Trophoblast cell (in vitro differentiated cells and primary cell): Measurements from ENCODE around the gene HIVEP3.

ENCODE experiments used
- DNase-seq, 2 donors: peaks; one replicate each; pipeline ENCODE4 v3.0.0-alpha.2; 2016
- H2AFZ ChIP-seq: 2 replicates; pipeline ENCODE4 v1.6.1; 2013; ENCODE audit warnings: low read length, moderate library complexity, mild to moderate bottlenecking; ENCODE audit not compliant: insufficient read depth, poor library complexity
- H2AK5ac ChIP-seq: 2 replicates; pipeline ENCODE4 v1.6.1; 2013; ENCODE audit warnings: mild to moderate bottlenecking, low read length
- H2BK120ac ChIP-seq: 2 replicates; pipeline ENCODE4 v1.6.1; 2013; ENCODE audit warnings: low read length, mild to moderate bottlenecking, moderate library complexity; ENCODE audit not compliant: insufficient read depth, poor library complexity
- H2BK12ac ChIP-seq: 2 replicates; pipeline ENCODE4 v1.6.1; 2013; ENCODE audit warnings: mild to moderate bottlenecking, low read length, moderate library complexity
- H2BK5ac ChIP-seq: 2 replicates; pipeline ENCODE4 v1.6.1; 2013; ENCODE audit warnings: low read length, low read depth, moderate library complexity, mild to moderate bottlenecking; ENCODE audit not compliant: poor library complexity
- H3K14ac ChIP-seq: 2 replicates; pipeline ENCODE4 v1.6.1; 2013; ENCODE audit warnings: mild to moderate bottlenecking, low read length
- H3K18ac ChIP-seq: 2 replicates; pipeline ENCODE4 v1.6.1; 2013; ENCODE audit warnings: mild to moderate bottlenecking, low read length
- H3K23ac ChIP-seq: 2 replicates; pipeline ENCODE4 v1.6.1; 2013; ENCODE audit warnings: low read length
- H3K27ac ChIP-seq: 2 replicates; pipeline ENCODE4 v1.5.1; 2013; ENCODE audit warnings: low read depth, mild to moderate bottlenecking, inconsistent platforms, low read length, moderate library complexity
- H3K27me3 ChIP-seq: 2 replicates; pipeline ENCODE4 v1.6.1; 2013; ENCODE audit warnings: inconsistent platforms, mild to moderate bottlenecking, low read length, moderate library complexity; ENCODE audit not compliant: insufficient read depth
- H3K36me3 ChIP-seq, 2 experiments: 1 replicate in 1 of 2; 2 replicates in 1 of 2; pipeline ENCODE4 v1.6.1; 2013; ENCODE audit warnings: low read length in 2 of 2, mild to moderate bottlenecking in 2 of 2, moderate library complexity in 1 of 2; ENCODE audit not compliant: insufficient read depth in 2 of 2, control insufficient read depth in 1 of 2
- H3K4ac ChIP-seq: 2 replicates; pipeline ENCODE4 v1.6.1; 2013; ENCODE audit warnings: low read depth, mild to moderate bottlenecking, low read length, moderate library complexity
- H3K4me1 ChIP-seq, 2 experiments: 1 replicate in 1 of 2; 2 replicates in 1 of 2; pipeline ENCODE4 v1.6.1; 2013; ENCODE audit warnings: low read length in 2 of 2, mild to moderate bottlenecking in 2 of 2, moderate library complexity in 1 of 2; ENCODE audit not compliant: insufficient read depth in 2 of 2, control insufficient read depth in 1 of 2
- H3K4me2 ChIP-seq: 2 replicates; pipeline ENCODE4 v1.6.1; 2013; ENCODE audit warnings: inconsistent platforms, mild to moderate bottlenecking, low read length, moderate library complexity
- H3K4me3 ChIP-seq: 2 replicates; pipeline ENCODE4 v1.5.1; 2013; ENCODE audit warnings: mild to moderate bottlenecking, low read depth, low read length, inconsistent platforms
- H3K79me1 ChIP-seq: one replicate; pipeline ENCODE4 v1.6.1; 2013; ENCODE audit warnings: low read length
- H3K79me2 ChIP-seq: 2 replicates; pipeline ENCODE4 v1.6.1; 2013; ENCODE audit warnings: low read length, mild to moderate bottlenecking; ENCODE audit not compliant: control insufficient read depth, insufficient read depth, poor library complexity
- H3K9ac ChIP-seq: 2 replicates; pipeline ENCODE4 v1.6.1; 2013; ENCODE audit warnings: mild to moderate bottlenecking, low read length
- H3K9me3 ChIP-seq: 2 replicates; pipeline ENCODE4 v1.6.1; 2013; ENCODE audit warnings: low read depth, mild to moderate bottlenecking, control low read depth, inconsistent platforms, low read length; ENCODE audit not compliant: insufficient read depth
- H4K12ac ChIP-seq: 2 replicates; pipeline ENCODE4 v1.6.1; 2013; ENCODE audit warnings: low read depth, mild to moderate bottlenecking, low read length, moderate library complexity
- H4K8ac ChIP-seq: 2 replicates; pipeline ENCODE4 v1.6.1; 2013; ENCODE audit warnings: low read depth, mild to moderate bottlenecking, low read length, moderate library complexity
- H4K91ac ChIP-seq: one replicate; pipeline ENCODE4 v1.6.1; 2013; ENCODE audit warnings: low read depth, mild to moderate bottlenecking, low read length, moderate library complexity
- WGBS: extraction: QIAGEN DNeasy Blood & Tissue Kit; methylation state at CpG from one replicate; pipeline ENCODE4 v1.1.7; 2013; ENCODE audit warnings: missing lambda C conversion rate; ENCODE audit not compliant: insufficient read length, insufficient coverage; ENCODE audit errors: extremely low coverage; 5-methylcytosine and 5-hydroxymethylcytosine counted together

The HIVEP3 gene

GRCh38 chr1:41795205-41795762 is 123.4 kb downstream of the HIVEP3 start:
- Histone ChIP-seq H4K12ac (no peak overlapping the region), H3K18ac (no peak overlapping the region), H3K9me3 (no peaks in the 10 kb centered on the region), H3K4me2 (no peak overlapping the region), H3K36me3 (no peaks in the 10 kb centered on the region), H3K79me1 (no peaks in the 10 kb centered on the region), H4K91ac (no peak overlapping the region), H3K27me3 (no peaks in the 10 kb centered on the region), H2AFZ (no peak overlapping the region), H3K9ac (no peak overlapping the region), H2BK12ac (no peak overlapping the region), H3K79me2 (no peaks in the 10 kb centered on the region), H3K23ac (no peak overlapping the region), H3K4ac (no peak overlapping the region), H2AK5ac (no peak overlapping the region), H2BK5ac (no peak overlapping the region), H2BK120ac (no peak overlapping the region), H3K14ac (no peak overlapping the region), H4K8ac (no peak overlapping the region), H3K4me1 (no peaks in the 10 kb centered on the region), H3K27ac (no peak overlapping the region), H3K4me3 (no peak overlapping the region)
- no CpG with 5 or more reads among the region's 5 CpGs for WGBS
- peak in 1 of 2 donors; percentile 38 for DNase-seq

DNA sequence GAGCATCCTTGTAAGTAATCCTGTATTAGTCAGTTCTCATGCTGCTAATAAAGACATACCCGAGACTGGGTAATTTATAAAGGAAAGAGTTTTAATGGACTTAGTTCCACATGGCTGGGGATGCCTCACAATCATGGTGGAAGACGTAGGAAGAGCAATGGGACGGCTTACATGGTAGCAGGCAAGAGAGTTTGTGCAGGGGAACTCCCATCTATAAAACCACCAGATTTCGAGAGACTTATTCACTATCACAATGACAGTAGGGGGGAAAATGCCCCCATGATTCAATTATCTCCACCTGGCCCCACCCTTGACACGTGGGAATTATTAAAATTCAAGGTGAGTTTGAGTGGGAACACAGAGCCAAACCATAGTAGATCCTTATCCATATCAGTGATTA is 124.7 kb downstream of the HIVEP3 start:
- Histone ChIP-seq H3K36me3 (no peaks in the 10 kb centered on the region), H3K14ac (no peak overlapping the region), H3K27ac (no peak overlapping the region), H2BK120ac (no peak overlapping the region), H3K79me1 (no peaks in the 10 kb centered on the region), H3K4me2 (no peak overlapping the region), H2BK5ac (no peak overlapping the region), H2BK12ac (no peak overlapping the region), H3K23ac (no peak overlapping the region), H3K79me2 (no peaks in the 10 kb centered on the region), H3K9me3 (no peaks in the 10 kb centered on the region), H3K4me3 (no peak overlapping the region), H3K4me1 (no peaks in the 10 kb centered on the region), H3K27me3 (no peaks in the 10 kb centered on the region), H3K4ac (no peak overlapping the region), H4K8ac (no peak overlapping the region), H2AK5ac (no peak overlapping the region), H4K91ac (no peak overlapping the region), H4K12ac (no peak overlapping the region), H3K18ac (no peak overlapping the region), H3K9ac (no peak overlapping the region), H2AFZ (no peak overlapping the region)
- WGBS, result no CpG with 5 or more reads among the region's 5 CpGs
- DNase-seq, result no peak

DNA sequence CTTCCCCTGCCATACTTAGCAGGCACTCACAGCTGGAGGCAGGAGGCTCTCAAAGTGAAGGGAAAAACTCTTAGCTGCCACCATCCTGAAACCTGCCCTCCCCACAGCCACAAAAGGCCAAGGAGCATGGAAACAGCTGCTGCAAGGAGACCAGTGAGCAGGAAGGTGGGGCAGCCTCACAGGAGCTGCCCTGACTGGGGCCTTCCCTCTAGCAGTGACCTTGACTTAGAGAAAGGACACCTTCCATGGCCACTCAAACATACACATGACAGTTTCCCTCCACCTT is 126.3 kb downstream of the HIVEP3 start:
- Histone ChIP-seq H2BK120ac (no peak overlapping the region), H3K79me2 (no peaks in the 10 kb centered on the region), H2AFZ (no peak overlapping the region), H3K79me1 (no peaks in the 10 kb centered on the region), H3K9ac (no peak overlapping the region), H3K4me2 (no peak overlapping the region), H3K27ac (no peak overlapping the region), H3K23ac (no peak overlapping the region), H2AK5ac (no peak overlapping the region), H3K4me1 (no peaks in the 10 kb centered on the region), H3K14ac (no peak overlapping the region), H3K27me3 (no peaks in the 10 kb centered on the region), H3K36me3 (no peaks in the 10 kb centered on the region), H3K9me3 (no peaks in the 10 kb centered on the region), H4K8ac (no peak overlapping the region), H4K91ac (no peak overlapping the region), H2BK5ac (no peak overlapping the region), H2BK12ac (no peak overlapping the region), H3K4me3 (no peak overlapping the region), H3K18ac (no peak overlapping the region), H3K4ac (no peak overlapping the region), H4K12ac (no peak overlapping the region)
- DNase-seq, result no peak

- H3K9ac ChIP-seq, result no peak overlapping the region
- no peak overlapping the region for H4K91ac ChIP-seq
- H2BK120ac ChIP-seq, result no peak overlapping the region
- no peak overlapping the region for H2AK5ac ChIP-seq
- H4K8ac ChIP-seq, result no peak overlapping the region
- H3K27me3 ChIP-seq, result no peaks in the 10 kb centered on the region
- no CpG with 5 or more reads among the region's 5 CpGs for WGBS
- no peak overlapping the region for H3K18ac ChIP-seq
- no peaks in the 10 kb centered on the region for H3K9me3 ChIP-seq
- no peaks in the 10 kb centered on the region for H3K79me1 ChIP-seq
- H4K12ac ChIP-seq, result no peak overlapping the region
- H3K4me1 ChIP-seq, result no peaks in the 10 kb centered on the region
- no peaks in the 10 kb centered on the region for H3K36me3 ChIP-seq
- DNase-seq, result no peak
- H2AFZ ChIP-seq, result no peak overlapping the region
- H3K79me2 ChIP-seq, result no peaks in the 10 kb centered on the region
- no peak overlapping the region for H3K14ac ChIP-seq
- H2BK5ac ChIP-seq, result no peak overlapping the region
- H3K4me2 ChIP-seq, result no peak overlapping the region
- no peak overlapping the region for H3K4me3 ChIP-seq
- H2BK12ac ChIP-seq, result no peak overlapping the region
- no peak overlapping the region for H3K4ac ChIP-seq
- no peak overlapping the region for H3K23ac ChIP-seq
- no peak overlapping the region for H3K27ac ChIP-seq
These were observed 126.8 kb downstream of the HIVEP3 start for GRCh38 chr1:41791667-41792484.
